GM12873 (cell line): ENCODE measurements around the gene CCDC180.

Source experiments
- CTCF ChIP-seq: IDR thresholded peaks from 2 replicates; pipeline ENCODE4 v1.5.1; 2012; ENCODE audit warnings: low read depth, mild to moderate bottlenecking, moderate library complexity, low read length, control low read depth; ENCODE audit not compliant: insufficient read depth; ENCODE audit errors: missing control alignments

Gene CCDC180

GRCh38 chr9:97318433-97318832 is 11.0 kb downstream of the CCDC180 start:
- TF ChIP-seq CTCF = no peak

GRCh38 chr9:97319395-97319794 is 11.9 kb downstream of the CCDC180 start:
- TF ChIP-seq CTCF = no peak

- TF ChIP-seq CTCF = no peak
Measured at GRCh38 chr9:97320080-97320642, 12.7 kb downstream of the CCDC180 start.

GRCh38 chr9:97321251-97321650 is 13.8 kb downstream of the CCDC180 start:
- no peak for TF ChIP-seq CTCF

- no peak for TF ChIP-seq CTCF
Measured at GRCh38 chr9:97321691-97322090, 14.2 kb downstream of the CCDC180 start.

- TF ChIP-seq CTCF = no peak
Measured at GRCh38 chr9:97322105-97322504, 14.6 kb downstream of the CCDC180 start.

GRCh38 chr9:97324954-97325353 is 17.5 kb downstream of the CCDC180 start:
- no peak for TF ChIP-seq CTCF

- TF ChIP-seq CTCF = no peak
Measured at GRCh38 chr9:97327562-97327961, 20.1 kb downstream of the CCDC180 start.
